GM19463 (cell line): Measurements from ENCODE around the gene SLC7A10.
A peak's percentile ranks its signal among the peaks of the same experiment; 100 is the strongest.
"Not testable (repeated sequence)": the region's sequence is repeated elsewhere in the genome, so short reads cannot be mapped to it uniquely, and the experiment has no call there.

Source experiments
- ATAC-seq: cut with Tn5 transposase; IDR thresholded peaks from one replicate; pipeline ENCODE4 v1.9.1; 2021; ENCODE audit warnings: mild to moderate bottlenecking, moderate library complexity; ENCODE audit not compliant: unreplicated experiment

The SLC7A10 gene

GRCh38 chr19:33239223-33239975 lies 13.7 kb upstream of the SLC7A10 start:
- ATAC-seq, result no peak

GRCh38 chr19:33238481-33239149 lies 13.0 kb upstream of the SLC7A10 start:
- no peak for ATAC-seq

- ATAC-seq, result no peak
Measured at GRCh38 chr19:33236696-33237390, 11.2 kb upstream of the SLC7A10 start.

- no peak for ATAC-seq
Measured at GRCh38 chr19:33235996-33236350, 10.3 kb upstream of the SLC7A10 start.

DNA sequence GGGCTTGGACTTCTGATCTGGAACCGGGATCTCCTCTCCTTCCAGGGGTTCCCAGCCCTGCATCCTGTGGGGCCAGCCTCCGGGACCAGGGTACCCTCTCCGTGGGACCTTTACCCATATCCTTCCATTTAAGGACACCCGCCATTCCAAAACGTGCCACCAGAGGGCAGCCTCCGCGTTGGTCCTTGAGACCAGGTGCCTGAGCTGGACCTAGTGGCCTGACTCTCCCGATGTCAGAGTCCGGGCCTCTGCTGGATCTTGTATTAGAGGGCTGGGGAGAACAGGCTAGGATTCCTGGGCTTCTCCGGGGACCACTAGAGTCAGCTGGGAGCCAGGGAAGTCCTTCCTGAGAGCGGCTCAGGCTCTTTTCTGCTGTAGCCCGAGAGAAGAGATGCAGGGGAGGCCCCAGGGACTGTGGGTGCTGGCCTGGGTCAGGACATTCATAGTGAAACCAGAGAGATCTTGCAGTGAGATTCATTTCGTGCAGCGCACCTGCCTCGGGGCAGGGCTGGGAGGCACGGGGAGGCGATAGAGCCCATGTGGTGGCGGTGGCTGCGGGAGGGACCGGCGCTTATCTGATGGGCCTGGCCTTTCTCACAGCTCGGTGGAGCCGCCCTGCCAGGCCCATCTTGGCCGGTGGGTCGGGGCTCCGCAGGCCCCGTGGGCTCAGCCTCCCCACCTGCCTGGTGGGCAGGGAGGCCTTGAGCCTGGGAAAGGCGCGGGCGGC lies 9.8 kb upstream of the SLC7A10 start:
- ATAC-seq, result peak; percentile 99

- no peak for ATAC-seq
Measured at GRCh38 chr19:33234736-33235135, 9.1 kb upstream of the SLC7A10 start.

GRCh38 chr19:33234092-33234491 lies 8.4 kb upstream of the SLC7A10 start:
- no peak for ATAC-seq

DNA sequence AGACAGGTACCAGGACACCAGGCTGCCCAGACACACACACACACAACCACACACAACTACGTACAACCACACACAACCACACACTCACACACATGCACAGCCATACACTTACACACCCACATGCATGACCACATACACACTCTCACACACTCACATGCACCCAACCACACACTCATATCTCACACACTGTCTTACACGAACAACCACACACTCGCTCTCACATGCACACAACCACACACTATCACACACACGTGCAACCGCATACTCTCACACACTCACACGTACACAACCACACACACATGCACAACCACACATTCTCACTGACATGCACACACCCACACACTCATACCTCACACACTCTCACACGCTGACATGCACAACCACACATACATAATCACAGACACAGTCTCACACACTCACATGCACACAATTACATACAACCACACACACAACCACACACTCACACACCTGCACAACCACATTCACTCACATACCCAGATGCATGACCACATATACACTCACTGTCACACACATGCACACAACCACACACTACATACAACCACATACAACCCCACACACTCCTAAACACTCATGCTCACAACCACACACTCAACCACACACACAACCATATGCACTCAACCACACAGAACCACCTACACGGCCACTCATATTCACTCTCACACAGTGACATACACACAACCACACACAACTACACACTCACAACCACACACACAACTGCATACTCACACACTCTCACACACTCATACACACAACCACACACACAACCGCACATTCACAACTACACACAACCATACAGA lies 7.6 kb upstream of the SLC7A10 start:
- ATAC-seq, result no peak

DNA sequence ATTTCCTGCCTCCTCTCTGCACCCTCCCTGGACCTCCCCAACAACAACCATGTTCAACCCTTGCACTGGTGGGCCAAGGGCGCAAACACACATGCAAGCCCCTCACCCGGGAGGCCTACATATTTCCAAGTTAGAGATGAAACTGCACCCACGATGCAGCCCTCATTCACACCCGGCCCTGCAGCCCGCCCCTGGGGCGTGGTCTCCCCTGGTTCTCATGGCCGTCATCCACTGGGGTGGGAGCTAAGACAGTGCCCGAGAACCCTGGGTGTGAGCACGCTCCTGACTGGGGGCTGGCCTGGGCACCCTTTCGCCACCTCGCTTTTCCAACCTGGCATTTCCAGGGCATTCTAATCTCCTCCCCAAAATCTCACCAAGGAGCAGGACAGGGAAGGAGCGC lies 7.0 kb upstream of the SLC7A10 start:
- ATAC-seq, result no peak

DNA sequence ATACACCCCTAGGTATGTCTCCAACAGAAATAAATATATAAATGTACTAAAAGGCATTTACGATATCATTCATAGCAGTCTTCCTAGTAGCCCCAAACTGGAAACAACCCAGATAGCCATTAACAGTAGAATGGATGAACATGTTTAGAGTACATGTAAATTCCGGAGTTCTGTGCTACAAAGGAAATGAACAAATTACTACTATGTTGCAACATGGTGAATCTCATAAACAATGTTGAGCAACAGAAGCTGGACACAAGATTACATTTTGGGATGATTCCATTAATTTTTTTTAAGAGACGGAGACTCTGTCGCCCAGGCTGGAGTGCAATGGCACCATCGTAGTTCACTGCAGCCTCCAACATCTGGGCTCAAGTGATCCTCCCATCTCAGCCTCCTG lies 5.9 kb upstream of the SLC7A10 start:
- ATAC-seq, result no peak

DNA sequence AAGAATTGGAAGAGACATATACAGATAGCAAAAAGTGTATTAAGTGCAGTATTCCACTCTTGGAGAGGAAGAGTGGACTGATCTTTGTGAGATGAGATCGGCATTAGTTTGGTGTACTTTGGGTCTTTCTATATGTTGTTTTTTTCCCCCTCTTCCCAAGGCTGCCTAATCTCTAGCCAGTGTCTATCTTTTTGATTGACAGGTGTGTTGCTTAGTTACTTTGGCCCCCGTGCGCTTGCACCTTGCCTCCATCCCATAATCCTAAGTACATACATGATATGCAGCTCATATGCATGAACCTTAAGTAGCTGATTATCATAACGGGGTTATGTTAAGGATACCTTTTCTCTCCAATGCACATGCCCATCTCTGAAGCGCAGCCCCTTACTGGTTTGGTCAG lies 4.3 kb upstream of the SLC7A10 start:
- no peak for ATAC-seq

DNA sequence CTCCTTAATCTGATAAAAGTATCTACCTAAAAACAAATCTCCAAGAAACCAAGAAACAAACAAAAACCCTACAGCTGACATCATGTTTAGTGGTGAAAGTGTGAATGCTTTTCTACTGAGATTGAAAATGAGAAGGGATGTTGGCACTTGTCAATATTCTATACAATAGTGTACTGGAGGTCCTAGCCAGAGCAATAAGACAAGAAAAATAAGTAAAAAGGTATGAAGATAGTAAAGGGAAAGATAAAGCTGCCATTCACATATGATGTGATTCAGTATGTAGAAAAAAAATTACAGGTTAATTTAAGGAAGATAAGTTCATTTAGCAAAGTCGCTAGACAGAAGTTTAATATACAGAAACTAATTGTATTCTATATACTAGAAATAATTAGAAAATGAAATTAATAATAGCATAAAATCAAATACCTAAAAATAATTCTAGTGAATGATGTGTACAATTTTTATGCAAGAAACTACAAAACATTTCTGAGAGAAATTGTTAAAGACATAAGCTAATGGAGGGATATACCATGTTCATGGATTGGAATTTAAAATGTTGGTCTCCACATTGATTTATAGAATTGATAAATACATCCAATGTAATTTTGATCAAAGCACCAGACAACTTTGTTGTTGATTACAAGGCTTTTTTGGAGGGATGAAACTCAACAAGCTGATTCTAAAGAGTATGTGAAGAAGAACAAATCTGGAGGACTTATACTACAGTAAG lies 2.4 kb upstream of the SLC7A10 start:
- ATAC-seq, result no peak

DNA sequence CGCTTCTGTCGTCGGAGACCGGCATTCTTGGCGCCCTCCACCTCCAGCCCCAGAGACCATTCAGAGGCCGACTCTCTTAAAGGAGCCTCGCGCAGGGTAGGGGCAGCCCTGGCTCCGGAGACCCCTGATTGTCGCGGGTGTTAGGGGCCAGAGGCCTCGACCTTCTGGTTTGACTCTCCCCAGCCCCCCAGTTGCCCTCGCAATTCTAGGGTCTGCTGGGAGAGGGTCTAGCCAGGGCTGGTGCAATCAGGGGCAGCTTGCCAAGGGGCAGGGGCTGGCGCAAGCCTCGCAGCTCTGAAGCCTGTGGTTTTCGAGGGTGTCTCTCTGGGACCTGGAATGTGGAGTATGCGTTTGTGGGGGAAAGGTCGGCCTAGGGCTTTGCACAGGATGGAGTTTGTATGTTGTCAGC lies 1.6 kb upstream of the SLC7A10 start:
- ATAC-seq, result no peak

DNA sequence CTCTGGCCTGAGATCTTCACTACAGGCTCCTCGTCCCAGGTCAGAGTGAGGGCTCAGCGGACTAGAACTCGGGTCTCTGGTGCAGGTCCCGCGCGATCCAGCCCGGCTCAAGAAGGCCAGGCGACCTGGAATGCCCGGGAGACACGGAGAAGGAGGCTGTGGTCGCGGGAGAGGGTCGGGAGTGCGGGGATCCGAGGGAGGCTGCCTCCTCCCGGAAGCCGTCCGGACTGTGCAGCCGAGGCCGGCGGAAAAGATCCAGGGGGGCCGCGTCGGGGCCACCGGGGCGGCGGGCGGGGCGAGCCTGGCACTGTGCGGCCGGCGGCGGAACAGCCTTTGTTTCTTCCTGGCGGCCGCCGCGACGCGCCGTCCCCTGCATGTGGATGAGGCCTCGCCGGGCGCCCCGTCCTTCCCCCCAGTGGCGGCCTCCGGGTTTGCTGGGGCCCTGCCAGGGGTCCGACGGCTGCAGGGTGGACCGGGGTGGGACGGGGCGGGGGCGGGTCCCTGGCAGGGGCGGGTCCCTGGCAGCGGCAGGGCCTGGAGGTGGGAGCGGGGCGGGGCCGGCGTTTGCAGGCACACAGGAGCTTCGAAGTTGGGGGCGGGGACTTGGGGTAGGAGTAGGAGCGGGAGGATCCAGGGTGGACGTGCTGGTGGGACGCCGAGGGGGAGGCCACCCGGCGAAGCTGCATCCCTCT lies 1.0 kb upstream of the SLC7A10 start:
- ATAC-seq, result no peak

GRCh38 chr19:33224694-33225457 lies 774 bp downstream of the SLC7A10 start:
- ATAC-seq, result no peak

DNA sequence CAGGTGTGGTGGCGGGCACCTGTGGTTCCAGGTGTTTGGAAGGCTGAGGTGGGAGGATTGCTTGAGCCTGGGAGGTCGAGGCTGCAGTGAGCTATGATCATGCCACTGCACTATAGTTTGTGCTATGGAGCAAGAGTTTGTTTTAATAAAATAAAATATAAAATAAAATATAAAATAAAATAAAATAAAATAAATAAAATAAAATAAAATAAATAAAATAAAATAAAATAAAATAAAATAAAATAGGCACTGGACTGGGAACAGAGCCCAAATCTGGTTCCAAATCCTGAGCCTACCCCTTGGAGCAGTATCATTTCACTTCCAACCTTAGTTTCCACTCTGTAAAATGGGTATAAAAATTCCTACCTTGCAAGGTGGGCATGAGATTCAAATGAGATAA lies 3.4 kb downstream of the SLC7A10 start:
- ATAC-seq, result not testable (repeated sequence)

DNA sequence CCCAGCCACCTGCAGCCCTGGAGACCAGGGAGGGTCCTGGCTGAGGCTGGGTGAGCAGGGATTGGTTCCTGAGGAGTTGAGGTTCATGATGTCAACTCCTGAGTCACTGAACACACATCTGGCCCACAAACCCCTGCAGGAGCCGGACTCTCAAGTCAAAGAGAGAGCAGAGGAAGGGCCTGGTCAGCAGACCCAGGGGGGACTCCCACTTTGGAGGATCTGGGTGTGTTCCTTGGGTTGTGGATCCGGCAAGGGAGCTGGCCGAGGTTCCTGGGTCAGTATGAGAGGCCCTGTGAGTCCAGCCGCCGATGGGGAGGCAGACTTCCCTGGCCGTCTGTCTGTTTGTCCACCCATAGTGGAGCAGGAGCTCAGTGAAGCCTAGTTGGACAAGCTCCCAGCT lies 4.0 kb downstream of the SLC7A10 start:
- no peak for ATAC-seq

GRCh38 chr19:33220735-33221134 lies 4.9 kb downstream of the SLC7A10 start:
- no peak for ATAC-seq

DNA sequence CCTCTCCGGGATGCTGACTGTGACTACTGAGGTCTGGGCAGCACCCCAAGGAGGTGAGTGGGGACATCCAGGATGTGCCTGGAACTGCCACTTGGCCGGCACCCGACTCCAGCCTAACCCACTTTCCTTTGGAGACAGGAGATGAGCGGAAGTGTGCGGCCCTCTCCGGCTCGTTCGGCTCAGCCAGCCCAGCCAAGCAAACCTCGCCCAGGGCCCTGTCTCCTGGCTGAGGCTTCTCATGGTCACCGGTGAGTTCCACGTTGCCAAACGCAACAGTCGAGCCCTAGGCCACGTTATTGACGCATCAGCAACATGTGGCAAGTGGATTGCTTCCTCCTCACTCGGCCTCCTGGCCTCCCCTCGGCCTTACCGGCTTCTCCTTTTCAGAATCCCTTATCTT lies 5.5 kb downstream of the SLC7A10 start:
- no peak for ATAC-seq
